Astrocyte (in vitro differentiated cells and primary cell): Measurements from ENCODE around the gene SUSD6.

Experiments used
- EZH2 ChIP-seq: IDR thresholded peaks from 2 replicates; pipeline ENCODE4 v1.6.1; 2012; ENCODE audit warnings: mild to moderate bottlenecking, low read length, inconsistent platforms; ENCODE audit not compliant: insufficient read depth
- TF ChIP-seq, protein P1 (sequence below): IDR thresholded peaks from 2 replicates; pipeline ENCODE4 v1.5.1; 2011; ENCODE audit warnings: low read depth, mild to moderate bottlenecking, inconsistent platforms, low read length, moderate library complexity; ENCODE audit not compliant: insufficient read depth

DNA sequence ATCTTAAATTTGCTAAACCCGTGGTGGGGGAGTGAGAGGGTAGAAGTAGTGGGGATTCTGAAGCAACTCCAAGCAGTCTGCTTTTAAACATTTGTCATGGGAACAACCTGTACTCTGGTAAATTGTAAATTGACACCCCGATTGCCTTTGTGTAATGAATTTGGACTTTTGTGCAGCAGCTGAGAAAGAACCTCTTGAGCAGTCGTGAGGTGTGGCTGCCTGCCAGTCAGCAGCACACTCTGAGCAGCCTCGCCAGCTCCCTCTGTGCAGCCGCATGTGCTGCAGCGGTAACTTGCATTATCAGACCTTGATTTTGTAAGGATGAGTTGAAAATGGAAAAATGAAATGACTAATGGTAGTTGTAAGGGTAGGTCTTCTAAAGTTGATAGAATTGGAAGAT is 74.3 kb downstream of the SUSD6 start:
- no peak for TF ChIP-seq EZH2
- TF ChIP-seq, protein P1, sequence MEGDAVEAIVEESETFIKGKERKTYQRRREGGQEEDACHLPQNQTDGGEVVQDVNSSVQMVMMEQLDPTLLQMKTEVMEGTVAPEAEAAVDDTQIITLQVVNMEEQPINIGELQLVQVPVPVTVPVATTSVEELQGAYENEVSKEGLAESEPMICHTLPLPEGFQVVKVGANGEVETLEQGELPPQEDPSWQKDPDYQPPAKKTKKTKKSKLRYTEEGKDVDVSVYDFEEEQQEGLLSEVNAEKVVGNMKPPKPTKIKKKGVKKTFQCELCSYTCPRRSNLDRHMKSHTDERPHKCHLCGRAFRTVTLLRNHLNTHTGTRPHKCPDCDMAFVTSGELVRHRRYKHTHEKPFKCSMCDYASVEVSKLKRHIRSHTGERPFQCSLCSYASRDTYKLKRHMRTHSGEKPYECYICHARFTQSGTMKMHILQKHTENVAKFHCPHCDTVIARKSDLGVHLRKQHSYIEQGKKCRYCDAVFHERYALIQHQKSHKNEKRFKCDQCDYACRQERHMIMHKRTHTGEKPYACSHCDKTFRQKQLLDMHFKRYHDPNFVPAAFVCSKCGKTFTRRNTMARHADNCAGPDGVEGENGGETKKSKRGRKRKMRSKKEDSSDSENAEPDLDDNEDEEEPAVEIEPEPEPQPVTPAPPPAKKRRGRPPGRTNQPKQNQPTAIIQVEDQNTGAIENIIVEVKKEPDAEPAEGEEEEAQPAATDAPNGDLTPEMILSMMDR, result no peak
